OCI-LY1 (cell line): Measurements from ENCODE around the gene GPR179.

Source experiments
- H2AFZ ChIP-seq: fragments of 200-600 bp; sonication (generic), shearing (Covaris generic); 2 replicates; pipeline ENCODE4 v1.6.0; 2014; ENCODE audit warnings: antibody characterized with exemption, mild to moderate bottlenecking, low read length
- H3F3A ChIP-seq: fragments of 200-600 bp; sonication (generic), shearing (Covaris generic); 2 replicates; pipeline ENCODE4 v1.6.0; 2014; ENCODE audit warnings: mild to moderate bottlenecking, antibody characterized with exemption, low read length, moderate library complexity; ENCODE audit not compliant: insufficient read depth
- H3K27ac ChIP-seq: fragments of 200-600 bp; sonication (generic); 2 replicates; pipeline ENCODE4 v1.5.1; 2014; ENCODE audit warnings: low read length, mixed run types, mild to moderate bottlenecking, low read depth; ENCODE audit not compliant: poor library complexity, severe bottlenecking
- H3K27me3 ChIP-seq: fragments of 200-600 bp; sonication (generic); 2 replicates; pipeline ENCODE4 v1.6.0; 2014; ENCODE audit warnings: antibody characterized with exemption, mild to moderate bottlenecking, low read length, moderate library complexity; ENCODE audit not compliant: insufficient read depth
- H3K36me3 ChIP-seq: fragments of 200-600 bp; sonication (generic); 2 replicates; pipeline ENCODE4 v1.6.1; 2014; ENCODE audit warnings: mild to moderate bottlenecking, antibody characterized with exemption, low read length, moderate library complexity, mixed read lengths; ENCODE audit not compliant: insufficient read depth
- H3K4me1 ChIP-seq: fragments of 200-600 bp; sonication (generic); 2 replicates; pipeline ENCODE4 v1.5.1; 2014; ENCODE audit warnings: mild to moderate bottlenecking, low read length, moderate library complexity; ENCODE audit not compliant: insufficient read depth, severe bottlenecking
- H3K4me2 ChIP-seq: fragments of 200-600 bp; sonication (generic), shearing (Covaris generic); 2 replicates; pipeline ENCODE4 v1.6.1; 2014; ENCODE audit warnings: low read length
- H3K4me3 ChIP-seq: fragments of 200-600 bp; sonication (generic); 2 replicates; pipeline ENCODE4 v1.5.1; 2014; ENCODE audit warnings: low read length, low read depth, mild to moderate bottlenecking, mixed read lengths; ENCODE audit not compliant: poor library complexity, severe bottlenecking
- H3K79me2 ChIP-seq: fragments of 200-600 bp; shearing (Covaris generic); 2 replicates; pipeline ENCODE4 v1.6.1; 2016; ENCODE audit warnings: mixed run types, low read length, mixed read lengths; ENCODE audit not compliant: insufficient read depth
- H3K9ac ChIP-seq: fragments of 200-600 bp; sonication (generic), shearing (Covaris generic); 2 replicates; pipeline ENCODE4 v1.6.1; 2014; ENCODE audit warnings: mild to moderate bottlenecking, low read length, mixed read lengths
- H3K9me2 ChIP-seq: fragments of 200-600 bp; sonication (generic), shearing (Covaris generic); 2 replicates; pipeline ENCODE4 v1.6.1; 2014; ENCODE audit warnings: low read depth, mild to moderate bottlenecking, low read length, mixed read lengths
- H3K9me3 ChIP-seq: fragments of 200-600 bp; shearing (Covaris generic); 2 replicates; pipeline ENCODE4 v1.6.1; 2014; ENCODE audit warnings: low read length, mixed read lengths
- H4K20me1 ChIP-seq: fragments of 200-600 bp; sonication (generic), shearing (Covaris generic); 2 replicates; pipeline ENCODE4 v1.6.0; 2016; ENCODE audit warnings: mild to moderate bottlenecking, low read length; ENCODE audit not compliant: insufficient read depth
- CTCF ChIP-seq: fragments of 200-600 bp; sonication (generic), shearing (Covaris generic); IDR thresholded peaks from 2 replicates; pipeline ENCODE4 v1.5.1; 2017; ENCODE audit warnings: mild to moderate bottlenecking, antibody characterized with exemption, low read length, moderate library complexity, mixed read lengths
- EZH2 ChIP-seq: fragments of 200-600 bp; sonication (generic), shearing (Covaris generic); IDR thresholded peaks from 2 replicates; pipeline ENCODE4 v1.8.0; 2017; ENCODE audit warnings: borderline replicate concordance, mixed run types, mild to moderate bottlenecking, antibody characterized with exemption, low read length, moderate library complexity, mixed read lengths

Gene GPR179

GRCh38 chr17:38351412-38352222 is 7.9 kb upstream of the GPR179 start, which contains the start of gene SOCS7:
SOCS7 (plus strand) TSS chr17:38351844; CDS start chr17:38352053, 209 bp downstream.
- H3K4me2 ChIP-seq, result peak within 1 kb of the TSS; percentile 98
- peak within 1 kb of the TSS; percentile 95 for H3K9ac ChIP-seq
- no peaks in the 10 kb centered on the region for H3K9me3 ChIP-seq
- peak within 1 kb of the TSS; percentile 98 for H2AFZ ChIP-seq
- no peaks in the 10 kb centered on the region for H3K9me2 ChIP-seq
- peaks cover 3% of the 10 kb centered on the region; the same call in 1 of the 2 replicates for H3F3A ChIP-seq
- H4K20me1 ChIP-seq, result no peaks in the 10 kb centered on the region
- H3K27ac ChIP-seq, result no peak within 1 kb of the TSS
- no peak for TF ChIP-seq EZH2
- TF ChIP-seq CTCF, result no peak
- no peaks in the 10 kb centered on the region for H3K27me3 ChIP-seq
- H3K4me3 ChIP-seq, result peak within 1 kb of the TSS; percentile 87
- H3K4me1 ChIP-seq, result peaks cover 33% of the 10 kb centered on the region
- no peaks in the 10 kb centered on the region for H3K36me3 ChIP-seq
- H3K79me2 ChIP-seq, result no peaks in the 10 kb centered on the region

DNA sequence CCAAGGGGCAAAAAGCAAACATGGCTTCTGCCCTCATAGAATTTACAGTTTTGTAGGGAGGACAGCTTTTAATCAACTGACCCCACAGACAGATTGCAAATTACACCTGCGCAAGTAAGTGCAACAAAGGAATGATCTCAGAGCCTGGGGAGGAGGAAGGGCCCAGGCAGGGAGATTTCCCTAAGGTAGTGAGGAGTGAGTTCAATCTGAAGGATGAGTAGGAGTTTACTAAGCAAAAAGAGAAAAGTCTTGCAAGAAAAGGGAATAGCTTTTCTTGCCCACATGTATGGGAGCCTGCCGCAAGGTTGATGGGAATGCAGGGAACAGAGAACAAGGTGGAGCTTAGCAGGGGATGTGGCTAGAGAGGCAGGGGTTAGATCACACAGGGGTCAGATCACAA is 6.3 kb upstream of the GPR179 start:
- Histone ChIP-seq H3K27ac (no peak overlapping the region), H4K20me1 (no peaks in the 10 kb centered on the region), H3K9me3 (no peaks in the 10 kb centered on the region), H3K9me2 (no peaks in the 10 kb centered on the region), H3K4me2 (no peak overlapping the region), H3K27me3 (no peaks in the 10 kb centered on the region), H3K4me1 (peaks cover 33% of the 10 kb centered on the region), H3K9ac (no peak overlapping the region), H3K36me3 (no peaks in the 10 kb centered on the region), H3F3A (peaks cover under 1% of the 10 kb centered on the region; the same call in 1 of the 2 replicates), H3K79me2 (no peaks in the 10 kb centered on the region), H3K4me3 (no peak overlapping the region), H2AFZ (no peak overlapping the region)
- TF ChIP-seq CTCF (no peak), EZH2 (no peak)

DNA sequence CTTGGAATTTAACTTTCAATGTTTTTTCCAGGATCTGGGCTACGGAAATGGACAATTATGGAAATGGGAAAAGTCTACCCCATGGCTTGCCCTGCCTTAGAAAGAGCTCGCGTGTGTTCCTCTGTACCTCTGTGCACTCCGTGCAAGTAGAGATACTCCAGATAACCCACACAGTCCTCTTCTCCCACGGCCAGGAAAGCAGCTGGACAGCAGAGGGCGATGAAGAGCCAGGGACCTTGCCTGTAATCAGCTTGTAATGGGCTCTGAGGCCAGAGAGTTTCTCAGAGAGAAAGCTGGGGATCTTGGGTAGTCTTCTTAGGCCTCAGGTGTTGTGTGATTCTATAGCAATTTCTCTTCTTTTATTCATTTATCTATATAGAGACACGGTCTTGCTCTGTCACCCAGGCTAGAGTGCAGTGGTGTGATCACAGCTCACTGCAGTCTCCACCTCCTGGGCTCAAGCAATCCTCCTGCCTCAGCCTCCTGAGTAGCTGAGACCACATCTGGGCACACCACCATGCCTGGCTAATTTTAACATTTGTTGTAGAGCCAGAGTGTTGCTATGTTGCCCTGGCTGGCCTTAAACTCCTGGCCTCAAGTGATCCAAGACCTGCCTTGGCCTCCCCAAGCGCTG is 5.5 kb upstream of the GPR179 start:
- no peak overlapping the region for H3K4me2 ChIP-seq
- TF ChIP-seq EZH2, result no peak
- peak; percentile 86 for TF ChIP-seq CTCF

More for the DNA sequence above, 5.5 kb upstream of the GPR179 start:
- H3K9me2 ChIP-seq, result no peaks in the 10 kb centered on the region
- H3K27ac ChIP-seq, result no peak overlapping the region
- H3K9ac ChIP-seq, result no peak overlapping the region
- no peaks in the 10 kb centered on the region for H3F3A ChIP-seq
- H3K79me2 ChIP-seq, result no peaks in the 10 kb centered on the region
- H4K20me1 ChIP-seq, result no peaks in the 10 kb centered on the region
- no peaks in the 10 kb centered on the region for H3K9me3 ChIP-seq
- no peaks in the 10 kb centered on the region for H3K36me3 ChIP-seq
- H3K27me3 ChIP-seq, result no peaks in the 10 kb centered on the region; the same call in 1 of the 2 replicates
- H2AFZ ChIP-seq, result no peak overlapping the region
- no peak overlapping the region for H3K4me3 ChIP-seq
- H3K4me1 ChIP-seq, result peaks cover 35% of the 10 kb centered on the region
